Trophoblast cell (in vitro differentiated cells and primary cell): ENCODE data around the gene MRPL49.

ENCODE experiments used
- DNase-seq, 2 donors: peaks; one replicate each; pipeline ENCODE4 v3.0.0-alpha.2; 2016
- H2AFZ ChIP-seq: 2 replicates; pipeline ENCODE4 v1.6.1; 2013; ENCODE audit warnings: low read length, moderate library complexity, mild to moderate bottlenecking; ENCODE audit not compliant: insufficient read depth, poor library complexity
- H2AK5ac ChIP-seq: 2 replicates; pipeline ENCODE4 v1.6.1; 2013; ENCODE audit warnings: mild to moderate bottlenecking, low read length
- H2BK120ac ChIP-seq: 2 replicates; pipeline ENCODE4 v1.6.1; 2013; ENCODE audit warnings: low read length, mild to moderate bottlenecking, moderate library complexity; ENCODE audit not compliant: insufficient read depth, poor library complexity
- H2BK12ac ChIP-seq: 2 replicates; pipeline ENCODE4 v1.6.1; 2013; ENCODE audit warnings: mild to moderate bottlenecking, low read length, moderate library complexity
- H2BK5ac ChIP-seq: 2 replicates; pipeline ENCODE4 v1.6.1; 2013; ENCODE audit warnings: low read length, low read depth, moderate library complexity, mild to moderate bottlenecking; ENCODE audit not compliant: poor library complexity
- H3K14ac ChIP-seq: 2 replicates; pipeline ENCODE4 v1.6.1; 2013; ENCODE audit warnings: mild to moderate bottlenecking, low read length
- H3K18ac ChIP-seq: 2 replicates; pipeline ENCODE4 v1.6.1; 2013; ENCODE audit warnings: mild to moderate bottlenecking, low read length
- H3K23ac ChIP-seq: 2 replicates; pipeline ENCODE4 v1.6.1; 2013; ENCODE audit warnings: low read length
- H3K27ac ChIP-seq: 2 replicates; pipeline ENCODE4 v1.5.1; 2013; ENCODE audit warnings: low read depth, mild to moderate bottlenecking, inconsistent platforms, low read length, moderate library complexity
- H3K27me3 ChIP-seq: 2 replicates; pipeline ENCODE4 v1.6.1; 2013; ENCODE audit warnings: inconsistent platforms, mild to moderate bottlenecking, low read length, moderate library complexity; ENCODE audit not compliant: insufficient read depth
- H3K36me3 ChIP-seq, 2 experiments: 1 replicate in 1 of 2; 2 replicates in 1 of 2; pipeline ENCODE4 v1.6.1; 2013; ENCODE audit warnings: low read length in 2 of 2, mild to moderate bottlenecking in 2 of 2, moderate library complexity in 1 of 2; ENCODE audit not compliant: insufficient read depth in 2 of 2, control insufficient read depth in 1 of 2
- H3K4ac ChIP-seq: 2 replicates; pipeline ENCODE4 v1.6.1; 2013; ENCODE audit warnings: low read depth, mild to moderate bottlenecking, low read length, moderate library complexity
- H3K4me1 ChIP-seq, 2 experiments: 1 replicate in 1 of 2; 2 replicates in 1 of 2; pipeline ENCODE4 v1.6.1; 2013; ENCODE audit warnings: low read length in 2 of 2, mild to moderate bottlenecking in 2 of 2, moderate library complexity in 1 of 2; ENCODE audit not compliant: insufficient read depth in 2 of 2, control insufficient read depth in 1 of 2
- H3K4me2 ChIP-seq: 2 replicates; pipeline ENCODE4 v1.6.1; 2013; ENCODE audit warnings: inconsistent platforms, mild to moderate bottlenecking, low read length, moderate library complexity
- H3K4me3 ChIP-seq: 2 replicates; pipeline ENCODE4 v1.5.1; 2013; ENCODE audit warnings: mild to moderate bottlenecking, low read depth, low read length, inconsistent platforms
- H3K79me1 ChIP-seq: one replicate; pipeline ENCODE4 v1.6.1; 2013; ENCODE audit warnings: low read length
- H3K79me2 ChIP-seq: 2 replicates; pipeline ENCODE4 v1.6.1; 2013; ENCODE audit warnings: low read length, mild to moderate bottlenecking; ENCODE audit not compliant: control insufficient read depth, insufficient read depth, poor library complexity
- H3K9ac ChIP-seq: 2 replicates; pipeline ENCODE4 v1.6.1; 2013; ENCODE audit warnings: mild to moderate bottlenecking, low read length
- H3K9me3 ChIP-seq: 2 replicates; pipeline ENCODE4 v1.6.1; 2013; ENCODE audit warnings: low read depth, mild to moderate bottlenecking, control low read depth, inconsistent platforms, low read length; ENCODE audit not compliant: insufficient read depth
- H4K12ac ChIP-seq: 2 replicates; pipeline ENCODE4 v1.6.1; 2013; ENCODE audit warnings: low read depth, mild to moderate bottlenecking, low read length, moderate library complexity
- H4K8ac ChIP-seq: 2 replicates; pipeline ENCODE4 v1.6.1; 2013; ENCODE audit warnings: low read depth, mild to moderate bottlenecking, low read length, moderate library complexity
- H4K91ac ChIP-seq: one replicate; pipeline ENCODE4 v1.6.1; 2013; ENCODE audit warnings: low read depth, mild to moderate bottlenecking, low read length, moderate library complexity
- WGBS: extraction: QIAGEN DNeasy Blood & Tissue Kit; methylation state at CpG from one replicate; pipeline ENCODE4 v1.1.7; 2013; ENCODE audit warnings: missing lambda C conversion rate; ENCODE audit not compliant: insufficient read length, insufficient coverage; ENCODE audit errors: extremely low coverage; 5-methylcytosine and 5-hydroxymethylcytosine counted together

The MRPL49 gene

DNA sequence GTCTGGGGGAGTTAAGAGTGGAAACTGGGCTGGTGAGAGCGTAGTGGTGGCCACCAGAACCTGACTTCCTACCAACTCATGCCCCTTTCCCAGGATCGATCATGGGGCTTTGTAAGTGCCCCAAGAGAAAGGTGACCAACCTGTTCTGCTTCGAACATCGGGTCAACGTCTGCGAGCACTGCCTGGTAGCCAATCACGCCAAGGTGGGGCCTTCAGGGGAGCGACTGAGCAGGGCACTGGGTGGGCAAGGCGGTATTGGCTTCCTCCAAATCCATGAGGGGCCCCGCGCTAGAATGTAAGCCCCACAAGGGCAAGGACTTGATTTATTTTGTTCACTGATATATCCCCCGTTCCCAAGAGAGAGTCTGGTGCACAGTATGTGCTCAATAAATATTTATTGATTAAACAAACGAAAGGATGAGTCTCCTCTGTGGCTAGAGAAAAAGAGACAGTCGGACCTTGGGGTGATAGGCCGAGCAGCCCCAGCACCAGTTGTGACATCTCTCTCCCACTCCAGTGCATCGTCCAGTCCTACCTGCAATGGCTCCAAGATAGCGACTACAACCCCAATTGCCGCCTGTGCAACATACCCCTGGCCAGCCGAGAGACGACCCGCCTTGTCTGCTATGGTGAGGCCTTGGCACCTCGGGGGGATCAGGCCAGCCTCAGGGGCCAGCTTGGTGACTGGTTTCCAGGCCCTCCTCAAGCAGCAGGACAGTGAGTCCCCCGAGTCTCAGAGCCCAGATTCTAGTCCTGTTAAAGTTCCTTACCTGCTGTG is 37.3 kb upstream of the MRPL49 start:
- H3K4me1 ChIP-seq: peaks cover 10 to 11% of the 10 kb centered on the region in 2 experiments
- peak overlapping the region; percentile 100 for H2AK5ac ChIP-seq
- peak overlapping the region; percentile 97 for H3K4me3 ChIP-seq
- H3K9me3 ChIP-seq: no peaks in the 10 kb centered on the region
- peak overlapping the region; percentile 95 for H4K12ac ChIP-seq
- H3K4ac ChIP-seq: peak overlapping the region; percentile 98
- H2BK120ac ChIP-seq: peak overlapping the region; percentile 18
- peak overlapping the region; percentile 82 for H3K9ac ChIP-seq
- DNase-seq: no peak
- H3K36me3 ChIP-seq: peaks cover 36 to 59% of the 10 kb centered on the region in 2 experiments
- H3K79me1 ChIP-seq: peaks cover 9% of the 10 kb centered on the region
- H4K8ac ChIP-seq: peak overlapping the region; percentile 95
- peak overlapping the region; percentile 56 for H2AFZ ChIP-seq
- peaks cover 12% of the 10 kb centered on the region for H3K79me2 ChIP-seq
- H3K4me2 ChIP-seq: peak overlapping the region; percentile 71
- H3K27ac ChIP-seq: peak overlapping the region; percentile 88
- H3K23ac ChIP-seq: no peak overlapping the region
- peak overlapping the region; percentile 87 for H4K91ac ChIP-seq
- peak overlapping the region; percentile 81 for H2BK5ac ChIP-seq
- peak overlapping the region; percentile 92 for H3K14ac ChIP-seq
- H3K27me3 ChIP-seq: no peaks in the 10 kb centered on the region
- H2BK12ac ChIP-seq: peak overlapping the region; percentile 30
- no CpG with 5 or more reads among the region's 23 CpGs for WGBS
- peak overlapping the region; percentile 94 for H3K18ac ChIP-seq

DNA sequence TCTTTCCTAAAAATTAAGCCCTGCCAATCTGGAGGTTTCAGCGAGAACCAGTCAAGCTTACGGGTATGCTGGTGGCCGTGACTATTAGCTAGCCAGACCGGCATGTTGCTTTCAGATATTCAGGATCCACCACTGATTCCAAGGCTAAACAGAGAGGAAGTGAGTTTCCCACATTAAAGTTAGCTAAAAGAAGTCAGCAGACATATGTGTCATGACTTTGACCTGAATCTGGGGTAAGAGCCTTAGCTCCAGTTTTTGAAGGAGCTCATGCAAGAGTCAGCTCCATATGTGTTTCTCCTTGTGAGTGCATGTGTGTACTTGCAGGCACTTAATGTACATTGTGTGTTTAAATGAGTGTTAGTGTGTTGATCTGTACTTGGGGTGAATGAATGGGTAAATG is 36.7 kb upstream of the MRPL49 start:
- H3K4me1 ChIP-seq: peaks cover 10 to 11% of the 10 kb centered on the region in 2 experiments
- H3K4me3 ChIP-seq: no peak overlapping the region
- H2BK5ac ChIP-seq: no peak overlapping the region
- H3K27ac ChIP-seq: no peak overlapping the region
- H4K91ac ChIP-seq: no peak overlapping the region
- no peak overlapping the region for H3K4ac ChIP-seq
- no peak overlapping the region for H4K12ac ChIP-seq
- H2AFZ ChIP-seq: no peak overlapping the region
- no peak overlapping the region for H3K18ac ChIP-seq
- no peak overlapping the region for H4K8ac ChIP-seq
- H3K9me3 ChIP-seq: no peaks in the 10 kb centered on the region
- peaks cover 9% of the 10 kb centered on the region for H3K79me1 ChIP-seq
- H2BK120ac ChIP-seq: no peak overlapping the region
- peak overlapping the region; percentile 9 for H3K4me2 ChIP-seq
- H3K9ac ChIP-seq: no peak overlapping the region
- no peaks in the 10 kb centered on the region for H3K27me3 ChIP-seq
- DNase-seq: no peak
- H3K36me3 ChIP-seq: peaks cover 31 to 55% of the 10 kb centered on the region in 2 experiments
- H3K79me2 ChIP-seq: peaks cover 12% of the 10 kb centered on the region
- no peak overlapping the region for H2AK5ac ChIP-seq
- H2BK12ac ChIP-seq: no peak overlapping the region
- H3K23ac ChIP-seq: no peak overlapping the region
- WGBS: no CpG with 5 or more reads among the region's 4 CpGs
- no peak overlapping the region for H3K14ac ChIP-seq

DNA sequence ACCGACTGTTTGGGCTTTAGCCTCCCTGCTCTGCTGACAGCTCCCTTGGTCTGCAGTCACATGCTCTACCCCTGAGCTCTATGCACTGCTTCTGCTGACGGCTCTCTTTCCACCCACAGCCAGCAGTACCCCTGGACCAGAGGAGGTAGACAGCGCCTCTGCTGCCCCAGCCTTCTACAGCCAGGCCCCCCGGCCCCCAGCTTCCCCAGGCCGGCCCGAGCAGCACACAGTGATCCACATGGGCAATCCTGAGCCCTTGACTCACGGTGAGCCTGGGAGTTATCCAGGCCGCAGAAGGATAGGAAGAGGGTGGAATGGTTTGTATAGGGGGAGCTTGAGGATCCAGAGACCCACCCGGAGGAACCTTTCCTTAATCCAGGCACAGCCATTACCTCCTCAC is 35.3 kb upstream of the MRPL49 start:
- Histone ChIP-seq H2BK5ac (no peak overlapping the region), H3K4me1 (peaks cover 10 to 11% of the 10 kb centered on the region in 2 experiments), H3K4me3 (no peak overlapping the region), H4K12ac (no peak overlapping the region), H2BK12ac (no peak overlapping the region), H3K27ac (no peak overlapping the region), H2AK5ac (no peak overlapping the region), H4K8ac (no peak overlapping the region), H3K4ac (no peak overlapping the region), H3K9ac (no peak overlapping the region), H3K79me2 (peaks cover 12% of the 10 kb centered on the region), H4K91ac (no peak overlapping the region), H3K9me3 (no peaks in the 10 kb centered on the region), H3K79me1 (peaks cover 9% of the 10 kb centered on the region), H3K23ac (no peak overlapping the region), H3K36me3 (peaks cover 30 to 49% of the 10 kb centered on the region in 2 experiments), H3K18ac (no peak overlapping the region), H3K4me2 (no peak overlapping the region), H3K27me3 (no peaks in the 10 kb centered on the region), H2AFZ (no peak overlapping the region), H3K14ac (no peak overlapping the region), H2BK120ac (no peak overlapping the region)
- no peak for DNase-seq
- WGBS: no CpG with 5 or more reads among the region's 9 CpGs

DNA sequence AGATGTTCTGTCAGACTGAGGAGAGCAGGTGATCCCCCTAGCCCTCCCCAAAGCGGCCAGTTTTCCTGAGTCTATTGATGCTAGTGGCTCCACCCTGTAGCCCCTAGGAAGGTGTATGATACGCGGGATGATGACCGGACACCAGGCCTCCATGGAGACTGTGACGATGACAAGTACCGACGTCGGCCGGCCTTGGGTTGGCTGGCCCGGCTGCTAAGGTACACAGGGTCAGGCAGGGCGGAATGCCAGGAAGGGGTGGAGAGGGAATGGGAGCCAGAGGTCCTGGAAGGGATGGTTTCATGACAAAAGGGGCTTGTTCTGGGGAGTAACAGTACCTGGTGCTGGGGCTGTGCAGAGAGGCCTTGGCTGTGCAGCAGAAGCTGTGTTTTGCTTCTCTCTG is 34.9 kb upstream of the MRPL49 start:
- no peak overlapping the region for H3K23ac ChIP-seq
- no peak overlapping the region for H2BK5ac ChIP-seq
- no peak overlapping the region for H4K12ac ChIP-seq
- no peak overlapping the region for H3K4me3 ChIP-seq
- H4K91ac ChIP-seq: no peak overlapping the region
- H3K79me1 ChIP-seq: peaks cover 9% of the 10 kb centered on the region
- H3K79me2 ChIP-seq: peaks cover 12% of the 10 kb centered on the region
- H4K8ac ChIP-seq: no peak overlapping the region
- H2BK120ac ChIP-seq: no peak overlapping the region
- H2AFZ ChIP-seq: no peak overlapping the region
- peaks cover 10 to 11% of the 10 kb centered on the region in 2 experiments for H3K4me1 ChIP-seq
- DNase-seq: no peak
- no peak overlapping the region for H3K4me2 ChIP-seq
- no peak overlapping the region for H2AK5ac ChIP-seq
- no peak overlapping the region for H3K4ac ChIP-seq
- no peak overlapping the region for H2BK12ac ChIP-seq
- H3K36me3 ChIP-seq: peaks cover 30 to 46% of the 10 kb centered on the region in 2 experiments
- H3K27me3 ChIP-seq: no peaks in the 10 kb centered on the region
- H3K9ac ChIP-seq: no peak overlapping the region
- H3K27ac ChIP-seq: no peak overlapping the region
- H3K18ac ChIP-seq: no peak overlapping the region
- H3K14ac ChIP-seq: no peak overlapping the region
- no CpG with 5 or more reads among the region's 11 CpGs for WGBS
- H3K9me3 ChIP-seq: no peaks in the 10 kb centered on the region
